HG02610 (cell line): Measurements from ENCODE around the gene PARVA.

ENCODE experiments used
- ATAC-seq: cut with Tn5 transposase; IDR thresholded peaks from one replicate; pipeline ENCODE4 v1.9.1; 2021; ENCODE audit warnings: mild to moderate bottlenecking, moderate library complexity; ENCODE audit not compliant: unreplicated experiment

PARVA gene

GRCh38 chr11:12524865-12525264 is 147.5 kb downstream of the PARVA start:
- ATAC-seq: no peak

- ATAC-seq: no peak
Measured at GRCh38 chr11:12525466-12526055, 148.2 kb downstream of the PARVA start.

GRCh38 chr11:12526789-12527188 is 149.4 kb downstream of the PARVA start:
- no peak for ATAC-seq

- ATAC-seq: no peak
Measured at GRCh38 chr11:12528487-12528886, 151.1 kb downstream of the PARVA start.

- no peak for ATAC-seq
Measured at GRCh38 chr11:12529041-12529440, 151.7 kb downstream of the PARVA start.

- no peak for ATAC-seq
Measured at GRCh38 chr11:12529793-12530192, 152.4 kb downstream of the PARVA start.

GRCh38 chr11:12531020-12531419 is 153.6 kb downstream of the PARVA start:
- no peak for ATAC-seq

GRCh38 chr11:12531681-12532080 is 154.3 kb downstream of the PARVA start:
- no peak for ATAC-seq

GRCh38 chr11:12532580-12532979 is 155.2 kb downstream of the PARVA start:
- ATAC-seq: no peak

GRCh38 chr11:12534549-12534948 is 157.2 kb downstream of the PARVA start:
- no peak for ATAC-seq

GRCh38 chr11:12535321-12535720 is 157.9 kb downstream of the PARVA start:
- ATAC-seq: no peak

- ATAC-seq: no peak
Measured at GRCh38 chr11:12536566-12536965, 159.2 kb downstream of the PARVA start.

- no peak for ATAC-seq
Measured at GRCh38 chr11:12537778-12538401, 160.5 kb downstream of the PARVA start.

- no peak for ATAC-seq
Measured at GRCh38 chr11:12538889-12539421, 161.6 kb downstream of the PARVA start.

- no peak for ATAC-seq
Measured at GRCh38 chr11:12539572-12539971, 162.2 kb downstream of the PARVA start.

GRCh38 chr11:12540075-12540680 is 162.8 kb downstream of the PARVA start:
- no peak for ATAC-seq

- no peak for ATAC-seq
Measured at GRCh38 chr11:12540913-12541582, 163.7 kb downstream of the PARVA start.

GRCh38 chr11:12541583-12542151 is 164.3 kb downstream of the PARVA start:
- no peak for ATAC-seq

GRCh38 chr11:12542186-12542935 is 165.0 kb downstream of the PARVA start:
- ATAC-seq: no peak

GRCh38 chr11:12543596-12544415 is 166.4 kb downstream of the PARVA start:
- no peak for ATAC-seq
